ENCODE measurements around the gene MEIS2.

The MEIS2 gene

DNA sequence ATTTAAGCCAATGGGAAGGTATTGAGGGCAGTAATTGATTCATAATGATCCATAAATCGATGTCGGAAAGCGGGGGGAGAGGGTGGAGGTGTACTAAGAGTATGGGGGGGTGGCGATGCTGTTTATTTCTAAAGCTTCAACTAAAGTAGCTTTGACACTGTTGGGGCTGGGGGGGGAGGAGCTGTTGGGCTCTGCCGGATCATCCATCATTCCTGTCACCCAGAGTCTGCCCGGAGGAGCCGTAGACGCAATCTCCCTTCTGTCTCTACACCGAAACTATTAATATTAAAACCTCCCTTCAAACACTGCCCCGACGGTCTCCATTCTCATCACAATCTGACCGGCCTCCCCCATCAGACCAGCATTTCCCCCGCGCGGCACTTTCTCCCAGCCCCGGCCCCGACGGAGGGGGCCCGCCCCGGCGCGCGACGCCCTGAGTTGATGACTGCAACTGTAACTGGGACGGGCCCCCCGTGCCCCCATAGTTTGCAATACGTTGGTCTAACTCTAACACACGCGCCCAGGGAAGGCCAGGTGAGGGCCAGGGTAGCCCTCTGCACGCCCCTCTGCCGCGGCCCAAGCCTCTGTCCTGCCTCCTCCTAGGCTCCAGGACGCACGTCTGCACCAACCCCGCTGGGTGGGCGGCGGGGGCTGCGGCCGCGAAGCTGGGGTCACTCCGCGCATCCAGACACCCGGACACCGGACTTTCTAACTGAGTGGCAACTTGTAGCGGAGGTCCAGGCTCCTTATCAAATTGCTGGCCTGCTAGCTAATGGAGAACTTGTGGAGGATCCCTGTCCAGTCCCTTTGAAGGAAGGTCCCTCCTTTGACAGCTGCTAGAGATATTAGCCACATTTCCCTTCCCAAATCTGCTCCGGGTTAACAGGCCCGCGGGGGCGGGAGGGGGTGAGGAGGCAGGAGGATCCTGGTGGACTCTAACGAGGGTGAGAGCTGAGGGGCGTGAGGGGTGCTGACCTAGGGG, 212.0 kb downstream of the MEIS2 start:
- no peak for DNase-seq

DNA sequence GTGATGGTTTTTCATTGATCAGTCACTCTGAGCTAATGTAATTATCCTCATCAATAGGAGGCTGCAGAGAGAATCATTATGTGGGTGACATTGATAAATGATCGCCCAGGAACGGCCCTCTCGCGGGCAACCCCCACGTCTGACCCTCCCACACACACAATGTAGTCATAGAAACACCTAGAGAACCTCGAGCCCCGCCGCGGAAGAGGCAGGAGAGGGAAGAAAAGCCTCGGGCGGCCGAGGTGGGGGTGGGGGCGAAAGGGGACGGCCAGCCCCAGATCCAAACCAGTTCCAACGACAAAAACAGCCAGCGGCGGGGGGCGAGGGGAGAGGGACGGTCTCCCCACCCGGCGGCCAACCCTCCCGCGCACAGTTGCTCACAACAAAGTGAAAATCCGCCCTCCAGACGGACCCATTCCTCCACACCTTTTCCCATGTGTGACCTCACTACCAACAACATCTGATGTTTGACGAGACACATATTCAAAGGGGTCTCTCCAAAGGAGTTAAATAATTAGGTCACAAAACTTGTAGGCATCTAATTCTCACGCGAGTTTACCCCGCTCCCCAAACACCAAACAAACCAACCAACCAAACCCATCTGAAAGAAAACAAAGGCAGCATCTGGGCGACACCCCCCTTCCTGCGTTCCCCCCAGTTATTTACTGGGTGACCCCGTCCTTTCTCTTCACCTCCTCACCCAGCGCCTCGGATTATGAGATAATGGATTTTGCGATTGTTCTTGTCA, 213.0 kb downstream of the MEIS2 start:
- no peak for DNase-seq

DNA sequence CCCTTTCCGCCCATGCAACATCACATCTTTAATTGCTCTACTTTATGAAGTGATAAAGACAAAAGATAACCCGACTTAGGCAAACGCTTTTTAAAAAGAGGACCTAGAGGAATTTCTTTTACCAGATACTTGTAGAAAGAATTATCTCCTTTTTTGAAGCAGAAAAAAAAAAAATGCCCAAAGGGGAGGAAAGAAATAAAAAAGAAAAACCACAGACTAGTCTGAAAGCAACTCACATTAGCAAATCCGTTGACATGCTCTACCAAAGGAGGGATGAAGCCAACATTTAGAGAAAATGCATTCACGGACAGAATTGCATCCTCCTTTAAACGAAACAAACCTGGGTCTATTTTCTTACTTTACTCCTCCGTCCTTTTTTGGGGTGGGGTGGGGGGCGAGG, 213.6 kb downstream of the MEIS2 start:
- DNase-seq, result no peak

DNA sequence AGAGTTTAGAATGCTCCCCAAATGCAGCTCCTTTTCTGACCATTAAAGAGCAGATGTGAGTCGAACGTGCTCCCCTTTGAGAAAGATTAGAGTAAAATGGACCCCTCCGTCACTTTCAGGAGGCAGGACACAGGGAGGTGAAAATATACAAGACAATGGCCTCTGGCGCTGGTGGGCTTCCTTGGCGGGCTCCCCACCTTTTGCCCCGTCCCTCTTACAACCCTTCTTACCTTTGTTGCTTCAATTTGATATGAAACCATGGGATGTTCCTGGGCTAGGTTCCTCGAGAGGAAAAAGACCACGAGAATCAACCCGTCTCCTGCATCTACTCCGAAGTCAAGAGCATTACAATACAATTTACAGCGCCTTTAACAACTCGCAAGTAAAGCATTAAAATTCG, 214.2 kb downstream of the MEIS2 start:
- DNase-seq, result no peak

DNA sequence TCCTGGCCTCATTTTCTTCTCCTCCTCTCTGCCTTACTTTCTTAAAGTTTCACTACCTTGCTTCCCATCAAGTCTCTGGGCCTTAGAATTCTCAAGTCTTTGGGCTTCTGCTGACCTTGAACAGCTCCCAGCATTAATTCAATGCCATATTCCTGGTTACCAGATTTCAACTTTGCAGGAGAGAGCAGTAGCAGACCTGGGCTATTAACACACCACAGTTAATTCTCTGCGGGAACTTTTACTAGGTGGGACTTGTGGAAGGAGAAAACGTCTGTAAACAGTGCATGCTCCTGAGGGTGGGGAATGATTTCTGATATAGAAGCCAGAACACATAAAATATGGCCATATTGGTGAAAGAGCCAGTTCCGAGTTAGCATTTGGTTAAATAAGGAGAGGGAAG, 214.6 kb downstream of the MEIS2 start:
- DNase-seq, result no peak

DNA sequence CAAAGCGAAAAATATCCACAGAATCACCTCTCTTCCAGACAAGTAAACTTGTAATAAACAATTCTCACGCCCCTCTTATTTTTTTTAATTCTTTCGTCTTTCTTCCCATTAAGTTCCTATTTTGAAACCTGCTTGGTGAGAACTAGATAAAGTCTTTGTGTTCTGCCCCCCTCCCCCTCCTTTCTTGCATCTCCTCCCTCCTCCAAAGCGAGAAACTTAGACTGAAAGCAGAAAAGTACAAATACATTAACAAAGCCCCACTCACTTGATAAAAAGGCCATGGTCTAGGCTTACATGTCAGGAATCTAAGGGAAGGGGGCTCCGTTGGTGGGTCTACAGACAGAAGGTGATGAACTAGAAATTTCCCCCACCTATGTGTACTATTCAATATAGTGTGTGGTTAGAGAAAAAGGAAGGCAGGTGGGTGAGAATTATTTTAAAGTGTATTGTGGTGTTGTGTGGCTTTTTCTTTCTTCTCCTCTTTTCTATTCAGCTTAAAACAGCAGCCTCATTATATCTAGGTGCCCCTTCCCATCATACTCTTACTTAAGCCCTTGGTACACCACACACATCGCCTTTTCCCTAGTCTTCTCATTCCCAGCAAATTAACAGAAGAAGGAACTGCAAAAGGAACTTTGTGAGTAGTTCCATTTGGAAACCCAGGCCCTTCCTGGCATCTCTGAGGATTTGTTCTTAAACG, 215.3 kb downstream of the MEIS2 start:
- DNase-seq, result no peak

DNA sequence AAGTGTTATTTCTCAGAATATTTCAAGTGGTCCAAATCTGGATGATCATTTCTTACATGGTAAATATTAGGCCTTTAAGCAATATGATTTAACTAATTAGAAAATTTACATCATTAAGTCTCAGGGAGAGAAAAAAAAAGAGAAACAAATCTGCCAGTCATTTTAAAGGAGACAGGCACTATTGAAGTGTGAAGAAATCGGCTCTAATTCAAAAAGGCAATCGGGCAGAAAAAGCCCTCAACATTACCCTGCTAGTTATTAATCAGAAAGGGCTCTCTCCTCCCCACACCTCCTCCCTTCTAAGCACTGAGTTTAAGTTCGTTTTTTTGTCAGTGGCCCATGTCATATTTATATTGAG, 215.9 kb downstream of the MEIS2 start:
- DNase-seq, result no peak

DNA sequence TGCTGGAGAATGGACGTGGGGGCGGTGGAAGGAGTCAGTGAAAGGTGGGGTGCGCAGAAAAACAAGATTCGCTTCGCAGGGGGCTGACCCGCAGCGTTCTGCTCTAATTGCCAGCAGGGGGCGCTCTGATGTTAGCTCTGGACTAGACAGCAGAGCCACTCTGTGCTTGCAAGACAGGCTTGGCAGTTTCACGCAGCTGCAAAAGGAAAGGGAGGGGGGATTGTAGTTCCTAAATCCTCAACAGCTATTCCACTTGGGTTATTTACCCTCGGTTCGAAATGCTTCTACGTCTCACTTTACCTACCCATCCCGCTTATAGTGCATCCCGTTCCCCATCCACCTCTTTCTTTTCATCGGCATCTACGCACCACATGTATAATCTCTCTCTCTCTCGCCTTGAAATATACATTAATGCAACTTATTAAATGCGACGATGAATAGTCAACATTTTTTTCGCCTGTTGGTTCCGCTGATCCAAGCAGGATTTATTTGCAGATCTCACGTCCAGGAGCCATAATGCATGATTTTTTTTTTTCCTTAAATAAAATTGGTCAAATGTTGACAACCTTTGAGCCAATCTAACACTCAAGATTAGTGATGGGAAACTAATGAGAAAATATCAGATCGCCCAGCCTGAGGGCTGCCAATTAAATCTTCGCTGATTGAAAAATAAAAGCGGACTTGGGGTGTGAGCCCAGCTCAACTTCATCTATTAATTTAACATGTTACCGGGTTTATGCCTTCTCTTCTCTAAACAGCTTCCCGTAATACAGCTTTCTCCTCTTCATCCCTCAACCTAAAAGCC, 216.4 kb downstream of the MEIS2 start:
- DNase-seq, result peak; percentile 61

DNA sequence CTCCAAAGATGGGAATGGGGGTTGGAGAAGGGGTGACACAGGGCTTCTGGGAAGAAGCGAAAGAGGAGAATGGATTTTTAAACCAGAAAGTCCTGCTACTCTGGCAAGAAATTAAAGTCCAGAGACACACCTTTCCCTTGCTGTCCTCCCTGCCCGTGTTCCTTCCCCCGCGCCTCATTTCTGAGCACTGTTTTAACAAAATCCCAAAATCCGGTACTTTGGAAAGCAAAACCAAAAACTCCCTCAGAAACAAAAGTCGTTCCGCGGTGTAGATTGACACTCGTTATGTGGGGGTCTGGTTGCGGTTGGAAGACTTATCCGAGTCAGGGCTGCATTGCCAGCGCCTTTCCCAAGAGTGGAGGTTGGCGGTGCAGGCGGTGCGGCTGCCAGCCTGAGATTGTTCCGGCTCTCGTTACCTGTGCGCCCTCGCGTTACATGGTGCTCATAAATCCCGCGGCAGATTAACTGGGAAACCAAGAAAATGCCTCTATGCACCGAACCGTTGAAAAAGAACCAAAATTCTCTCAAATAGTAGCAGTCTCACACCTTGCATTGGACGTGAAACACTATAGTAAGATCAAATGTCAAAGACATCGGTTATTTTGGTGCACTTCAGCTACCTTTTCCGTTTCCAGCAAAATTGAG, 217.7 kb downstream of the MEIS2 start:
- DNase-seq, result no peak

DNA sequence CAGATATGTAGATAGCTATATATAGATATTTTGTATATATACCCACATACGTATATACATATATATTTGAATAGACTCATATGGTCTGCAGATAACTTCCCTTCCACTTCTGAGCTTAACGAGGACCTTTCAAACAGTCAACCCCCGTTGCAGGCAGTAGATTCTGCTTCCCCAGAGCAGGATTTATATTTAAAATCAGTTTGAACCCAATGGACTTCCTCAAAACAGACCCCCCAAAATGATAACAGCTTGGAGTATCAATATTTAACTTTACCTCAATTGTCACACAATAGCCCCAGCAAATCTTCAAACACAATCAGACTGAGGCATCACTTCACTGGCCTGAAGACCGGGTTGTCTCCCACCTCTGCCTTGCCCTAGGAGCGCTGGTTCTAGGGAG, 218.3 kb downstream of the MEIS2 start:
- no peak for DNase-seq

DNA sequence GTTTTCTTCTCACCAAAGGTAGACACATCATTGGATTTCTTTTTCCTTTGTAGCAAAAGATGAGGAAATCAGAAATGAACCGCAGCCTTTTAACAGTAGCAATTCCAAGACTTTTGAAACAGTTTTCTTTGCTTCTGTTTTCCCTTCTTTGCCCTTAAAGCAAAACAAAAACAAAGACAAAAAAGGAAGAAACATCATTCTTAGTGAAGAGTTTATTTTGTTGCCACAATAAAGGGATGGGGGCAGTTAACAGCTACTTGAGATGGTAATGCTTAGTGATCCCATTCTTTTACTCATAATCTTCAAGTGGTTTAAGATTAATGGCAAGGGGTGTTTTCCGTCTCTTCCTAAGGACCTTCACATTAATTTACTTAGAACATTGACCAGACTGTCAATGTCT, 218.8 kb downstream of the MEIS2 start:
- no peak for DNase-seq

DNA sequence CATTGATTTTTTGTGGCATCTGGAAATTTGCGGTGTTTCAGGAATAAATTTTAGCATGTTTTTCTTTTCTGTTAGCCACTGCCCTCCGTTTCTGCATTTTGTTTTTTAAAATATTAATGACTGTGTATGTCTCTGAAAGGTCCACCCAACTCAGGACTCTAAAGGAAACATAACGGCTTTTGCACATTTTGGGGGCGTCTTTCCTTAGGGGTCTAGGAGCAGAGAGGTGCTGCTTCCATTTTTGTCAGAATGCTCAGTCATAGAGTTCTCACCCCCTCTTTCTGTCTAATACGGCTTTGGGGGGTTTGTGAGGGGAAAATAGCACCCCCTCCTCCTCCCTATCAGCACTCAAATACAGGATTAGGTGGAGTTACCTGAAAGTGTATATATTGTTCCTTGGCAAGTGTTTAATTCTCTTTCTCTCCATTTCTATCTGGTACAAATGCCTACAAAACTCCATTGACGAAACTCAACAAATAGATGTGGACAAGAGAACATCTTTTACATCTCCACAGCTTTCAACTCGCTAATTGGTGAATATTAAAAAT, 219.4 kb downstream of the MEIS2 start:
- DNase-seq, result no peak

DNA sequence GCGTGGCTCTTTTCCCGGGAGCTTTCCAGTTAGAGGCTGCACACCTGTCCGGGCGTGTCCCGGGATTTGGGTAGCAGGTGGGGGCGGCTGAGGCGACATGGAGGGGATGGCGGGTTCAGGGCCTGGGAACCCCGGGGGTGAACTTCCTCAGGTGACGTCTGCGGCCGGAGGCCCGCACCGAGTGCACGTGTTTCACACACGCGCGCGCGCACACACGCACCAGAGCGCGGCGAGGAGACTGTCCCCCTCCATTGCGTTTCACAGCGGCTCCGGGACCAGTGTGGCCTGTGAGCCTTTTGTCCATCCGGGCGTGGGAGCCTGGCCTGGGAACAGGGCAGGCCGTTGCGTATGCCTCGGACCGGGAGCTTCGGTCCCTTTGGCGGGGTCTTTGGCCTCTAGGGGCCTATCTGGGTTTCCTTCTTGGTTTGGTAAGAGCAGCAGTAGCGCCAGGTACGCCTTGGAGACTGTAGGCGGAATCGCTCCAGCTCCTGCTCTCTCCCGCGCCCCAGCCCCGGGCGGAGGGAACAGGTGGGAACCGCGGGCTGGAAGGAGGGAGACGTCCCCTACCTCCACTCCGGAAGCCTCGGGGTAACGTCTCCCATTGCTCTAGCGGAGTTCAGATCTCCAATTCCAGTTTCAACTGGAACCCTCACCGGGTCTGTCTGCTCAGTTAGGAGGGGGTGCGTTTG, 220.0 kb downstream of the MEIS2 start:
- no peak for DNase-seq

DNA sequence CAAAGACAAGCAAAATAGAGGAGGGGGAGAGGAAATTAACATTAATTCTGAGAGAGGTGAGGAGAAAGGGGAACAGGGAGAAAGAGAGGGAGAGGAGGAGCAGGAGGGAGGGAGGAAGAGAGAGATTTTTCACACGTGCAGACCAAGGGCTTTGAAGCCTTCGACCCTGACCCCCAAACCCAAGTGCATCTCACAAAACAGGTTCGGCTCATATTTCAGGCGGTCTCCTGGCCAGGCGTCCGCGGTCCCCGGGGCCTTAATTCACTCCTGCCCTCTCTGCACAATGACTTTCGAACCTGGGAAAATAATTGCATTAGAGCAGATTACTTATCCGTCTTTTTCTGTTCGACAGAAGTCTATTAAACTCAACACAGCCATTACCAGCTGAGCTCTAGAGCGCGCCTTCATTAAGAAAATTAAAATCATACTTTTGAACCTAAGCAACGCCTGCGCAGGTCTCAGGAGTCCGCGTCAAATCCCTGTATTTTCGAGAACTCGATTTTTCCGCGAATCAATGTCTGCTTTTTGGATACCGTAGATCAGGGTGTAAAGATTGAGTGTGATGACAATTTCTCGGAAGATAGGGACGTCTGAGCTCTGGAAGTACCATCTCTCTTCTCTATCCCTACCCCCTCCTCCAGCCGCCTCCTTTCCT, 220.7 kb downstream of the MEIS2 start:
- DNase-seq, result no peak

DNA sequence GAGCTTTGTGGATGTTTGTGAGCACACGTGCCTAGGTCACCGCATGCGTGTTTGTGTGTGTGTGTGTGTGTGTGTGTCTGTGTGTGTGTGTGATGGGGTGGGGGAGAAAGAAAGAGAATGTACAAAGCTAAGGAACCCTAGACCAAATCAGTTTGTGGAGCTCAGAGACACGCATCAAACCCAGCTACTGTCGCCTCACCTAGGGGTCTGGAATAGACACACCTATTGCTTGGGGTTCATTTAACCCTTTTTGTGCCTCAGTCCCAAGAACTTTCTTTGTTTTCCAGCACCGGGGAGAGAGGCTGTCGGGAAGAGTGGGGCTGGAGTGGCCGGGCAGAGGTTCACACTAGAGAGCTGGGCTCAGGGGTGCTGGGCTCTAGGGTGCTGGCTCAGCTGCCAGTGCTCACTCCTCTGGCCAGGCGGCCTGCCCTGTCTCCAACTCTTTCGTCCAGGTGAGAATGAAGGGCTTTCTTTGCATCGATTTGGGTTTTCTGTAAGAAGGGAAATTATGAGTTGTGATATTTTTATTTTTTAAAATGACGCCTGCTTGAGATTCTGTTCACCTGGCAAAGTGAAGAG, 221.6 kb downstream of the MEIS2 start:
- no peak for DNase-seq

DNA sequence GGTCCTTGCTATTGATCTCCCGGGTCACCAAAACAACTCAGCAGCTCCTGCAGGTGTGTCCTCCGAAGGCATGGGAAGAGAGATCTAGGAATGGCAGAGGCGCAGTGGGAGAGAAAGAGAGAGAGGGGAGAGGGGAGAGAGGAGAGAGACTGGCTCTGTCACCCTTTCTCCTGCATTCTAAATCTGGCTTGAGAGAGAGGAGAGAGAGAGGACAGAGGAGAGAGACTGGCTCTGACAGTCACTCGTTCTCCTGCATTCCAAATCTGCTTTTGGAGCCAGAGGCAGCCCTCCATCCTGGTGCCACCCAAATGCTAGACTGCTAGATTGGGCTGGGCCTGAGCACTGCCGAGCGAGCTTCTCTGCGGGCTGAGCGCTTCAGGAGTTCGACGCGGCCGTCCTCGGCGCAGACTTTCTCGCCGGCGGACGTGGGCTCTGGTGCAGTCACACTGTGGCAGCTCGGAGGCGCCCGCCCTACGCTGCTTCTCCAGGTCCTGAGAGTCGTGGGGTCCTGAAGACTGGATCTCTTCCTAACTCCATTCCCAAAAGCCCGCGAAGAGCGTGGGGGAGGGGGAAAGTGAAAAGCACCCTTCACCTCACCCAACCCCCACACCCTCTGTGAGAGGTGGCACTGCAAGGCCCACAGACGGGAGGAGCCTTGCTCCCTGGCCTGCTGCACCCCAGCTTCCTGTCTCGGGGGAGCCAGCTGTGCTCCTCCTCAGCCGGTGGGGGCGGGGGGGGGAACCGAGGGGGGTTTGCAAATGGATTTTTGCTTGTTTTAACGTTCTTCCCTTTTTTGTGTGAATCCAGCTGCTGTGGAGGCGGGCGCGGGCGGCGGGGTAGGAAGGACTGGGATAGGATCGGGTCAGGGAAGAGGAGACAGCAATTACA, 222.3 kb downstream of the MEIS2 start:
- DNase-seq, result no peak

DNA sequence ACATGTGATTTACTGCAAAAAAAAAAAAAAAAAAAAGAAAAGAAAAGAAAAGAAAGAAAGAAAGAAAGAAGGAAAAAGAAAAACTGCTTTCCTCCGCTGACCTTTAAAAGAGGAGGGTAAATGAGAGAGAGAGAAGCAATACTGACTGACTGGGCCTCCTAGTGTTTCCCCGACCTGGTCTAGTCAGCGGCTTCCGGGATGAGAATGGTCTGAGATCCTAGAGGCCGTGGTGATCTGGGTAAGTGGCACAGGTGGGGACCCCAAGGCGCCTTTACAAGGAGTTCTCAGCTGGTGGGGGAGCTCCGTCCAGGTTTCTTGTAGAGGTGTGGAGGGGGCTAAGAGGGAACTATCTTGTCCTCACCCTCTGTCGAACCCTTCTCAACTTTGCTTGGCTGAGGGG, 223.1 kb downstream of the MEIS2 start:
- no peak for DNase-seq

DNA sequence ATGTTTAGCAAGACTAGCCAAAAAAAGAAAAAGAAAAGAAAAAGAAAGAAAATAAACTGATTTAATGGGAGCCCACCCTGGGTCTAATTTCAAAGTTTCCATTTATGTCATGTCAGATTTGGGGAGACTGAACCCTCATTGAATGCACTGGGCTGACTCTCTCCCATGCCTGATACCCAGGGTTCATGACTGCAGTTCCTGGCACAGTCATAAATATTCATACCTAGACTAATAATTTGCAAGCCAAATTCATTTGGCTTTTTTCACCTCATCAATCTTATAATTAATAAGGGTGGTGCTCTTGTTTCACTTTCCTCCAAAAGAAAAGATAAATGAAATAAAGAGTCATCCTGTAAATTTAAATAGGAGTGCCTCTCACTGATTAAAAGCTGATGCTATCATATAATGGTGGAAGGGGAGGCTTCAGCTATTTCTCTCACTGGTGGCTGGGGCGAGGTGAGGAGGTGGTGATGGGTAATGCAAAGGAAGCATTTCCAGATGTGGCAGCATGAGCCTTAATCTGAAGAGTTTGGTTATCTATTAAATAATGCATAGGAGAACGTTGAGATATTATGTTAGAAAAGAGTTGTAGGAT, 224.5 kb downstream of the MEIS2 start:
- DNase-seq, result no peak

DNA sequence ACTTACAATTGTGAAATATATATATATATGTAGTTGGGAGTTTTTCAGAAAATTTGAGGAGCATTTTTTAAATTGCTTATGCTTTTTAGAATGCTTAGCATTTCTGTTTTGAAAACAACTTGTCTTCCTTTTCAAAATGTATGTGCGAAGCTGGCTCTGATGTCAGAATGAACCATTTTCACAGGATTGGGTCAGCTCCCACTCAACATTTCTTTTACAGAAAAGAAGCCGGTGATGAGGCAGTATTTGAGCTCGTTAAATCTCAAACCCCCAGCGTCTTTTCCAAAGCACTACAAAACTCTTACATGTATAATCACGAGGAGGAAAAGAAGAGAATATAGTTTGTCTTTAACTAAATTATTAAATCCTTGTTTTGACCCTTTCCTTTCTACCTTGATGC, 225.4 kb downstream of the MEIS2 start:
- DNase-seq, result no peak
